ENCODE results near the gene TMEM204.
A peak's percentile ranks its signal among the peaks of the same experiment; 100 is the strongest.

TMEM204 gene

GRCh38 chr16:1523581-1524245, 9.8 kb upstream of the TMEM204 start:
- no peak for DNase-seq

DNA sequence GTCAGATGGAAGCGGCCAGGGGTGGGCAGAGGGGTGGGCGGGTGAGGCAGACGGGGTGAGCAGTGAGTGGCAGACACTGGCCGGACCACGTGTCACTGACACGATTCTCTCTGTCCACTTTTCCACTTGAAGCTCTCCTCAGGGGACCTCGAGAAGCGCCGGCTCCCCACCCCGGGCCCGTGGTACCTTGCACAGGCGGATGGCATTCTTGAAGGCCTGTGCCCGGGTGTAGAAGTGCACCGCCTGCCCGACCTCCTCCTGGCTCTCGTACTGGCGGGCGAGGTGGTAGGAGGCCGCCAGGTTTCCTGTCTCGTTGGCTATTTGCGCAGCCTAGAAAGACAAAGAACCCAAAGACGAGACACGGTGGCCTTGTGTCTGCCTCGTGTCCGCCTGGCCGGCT, 9.1 kb upstream of the TMEM204 start:
- DNase-seq = no peak

DNA sequence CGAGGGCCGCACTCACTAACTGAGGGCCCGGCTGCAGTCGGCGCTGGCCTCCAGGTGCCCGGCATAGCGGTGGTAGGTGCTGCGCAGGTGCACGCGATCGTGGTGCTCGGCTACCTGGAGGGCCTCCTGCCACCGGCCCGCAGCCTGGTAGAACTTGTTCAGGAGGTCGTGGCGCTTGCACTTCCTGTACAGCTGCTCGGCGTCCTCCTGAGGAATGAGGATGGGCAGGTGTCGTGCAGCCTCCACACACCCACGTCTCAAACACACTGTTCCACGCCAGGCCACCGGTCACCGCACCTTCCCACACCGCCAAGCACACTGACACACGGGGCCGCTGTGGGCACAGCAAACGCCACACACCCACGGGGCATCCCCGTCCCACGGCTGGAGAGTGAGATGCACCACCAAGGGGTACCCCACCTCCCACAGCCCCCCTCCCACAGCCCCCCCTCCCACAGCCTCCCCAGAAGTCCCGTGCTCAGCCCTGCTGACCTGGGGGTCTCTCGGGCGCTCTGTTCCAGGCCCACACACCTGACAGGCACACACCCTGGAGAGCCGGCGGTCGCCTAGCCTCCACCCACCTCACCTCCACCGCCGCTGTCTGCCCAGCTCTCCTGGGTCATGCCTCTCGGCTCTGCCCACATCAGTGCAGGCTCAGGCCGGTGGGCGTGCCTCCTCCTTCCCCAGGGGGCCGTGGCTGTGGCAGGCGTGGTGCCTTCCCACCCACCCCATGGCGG, 7.4 kb upstream of the TMEM204 start:
- DNase-seq = no peak

- DNase-seq = no peak
These were observed 6.6 kb upstream of the TMEM204 start for GRCh38 chr16:1526608-1527555.

GRCh38 chr16:1527836-1528811, 5.3 kb upstream of the TMEM204 start:
- no peak for DNase-seq

DNA sequence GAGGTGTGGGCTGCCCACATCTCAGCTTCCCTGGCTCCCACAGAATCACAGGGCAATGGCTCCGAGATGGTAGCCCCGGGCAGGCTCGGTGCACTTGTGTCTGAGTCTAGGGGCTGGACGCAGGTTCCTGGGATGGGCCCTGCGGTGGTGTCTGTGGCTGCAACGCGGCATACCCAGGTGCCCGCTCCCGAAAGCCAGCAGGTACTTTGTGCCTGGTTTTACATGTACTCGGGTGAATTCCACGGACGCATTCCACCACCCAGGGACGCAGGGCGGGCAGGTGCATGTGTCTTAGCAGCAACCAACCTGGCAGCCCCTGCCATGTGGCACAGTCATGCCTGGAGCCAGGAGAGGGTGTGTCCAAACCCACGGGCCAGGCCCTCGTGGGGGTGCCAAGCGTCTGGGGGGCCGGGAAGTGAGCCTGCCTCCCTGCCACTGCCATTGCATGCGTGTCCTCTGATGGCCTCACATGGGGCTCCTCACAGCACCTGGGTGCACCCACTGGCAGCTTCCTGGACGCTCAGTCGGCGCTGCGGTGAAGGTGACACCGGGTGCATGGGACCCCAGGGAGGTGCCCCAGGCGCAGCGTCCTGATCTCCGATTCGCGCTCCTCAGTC, 4.4 kb upstream of the TMEM204 start:
- DNase-seq = no peak

DNA sequence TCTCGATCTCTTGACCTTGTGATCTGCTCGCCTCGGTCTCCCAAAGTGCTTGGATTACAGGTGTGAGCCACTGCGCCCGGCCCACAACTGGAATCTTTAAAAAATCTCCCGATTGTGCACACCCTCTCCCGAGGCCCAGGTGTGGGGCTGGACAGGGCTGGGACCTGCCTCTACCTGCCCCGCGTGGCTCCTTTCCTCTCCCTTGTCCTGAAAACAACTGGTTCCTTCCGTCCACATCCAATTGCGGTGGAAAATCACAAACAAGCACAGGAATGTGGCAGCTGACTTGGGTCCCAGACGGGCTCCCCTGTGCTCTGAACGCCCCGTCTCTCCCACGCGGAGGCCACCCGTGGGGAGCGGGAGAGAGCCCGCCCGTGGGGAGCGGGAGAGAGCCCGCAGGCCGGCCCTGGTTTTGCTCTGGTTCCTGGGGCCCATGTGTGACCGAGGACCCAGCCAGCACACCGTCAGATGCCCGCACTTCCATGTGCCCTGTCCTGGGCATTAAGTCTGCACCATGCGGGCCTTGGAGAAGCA, 3.0 kb upstream of the TMEM204 start:
- DNase-seq = no peak

- DNase-seq = no peak
These were observed 2.4 kb upstream of the TMEM204 start for GRCh38 chr16:1530883-1531637.

DNA sequence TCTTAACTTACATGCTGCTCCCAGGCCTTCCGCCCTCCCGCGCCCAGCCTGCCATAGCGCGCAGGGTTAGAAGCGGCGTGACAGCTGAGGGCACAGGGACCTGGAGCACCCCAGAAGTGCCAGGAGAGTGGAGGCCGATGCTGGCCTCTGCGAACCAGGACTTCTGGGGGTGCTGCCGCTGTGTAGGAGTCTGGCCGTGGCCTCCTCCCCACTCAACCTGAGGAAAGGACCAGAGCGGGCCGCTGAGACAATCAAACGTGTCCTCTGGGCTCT, 1.9 kb upstream of the TMEM204 start:
- DNase-seq = no peak

GRCh38 chr16:1532081-1532760, 1.2 kb upstream of the TMEM204 start:
- no peak for DNase-seq

- DNase-seq = no peak
These were observed 695 bp upstream of the TMEM204 start for GRCh38 chr16:1532771-1533170.

DNA sequence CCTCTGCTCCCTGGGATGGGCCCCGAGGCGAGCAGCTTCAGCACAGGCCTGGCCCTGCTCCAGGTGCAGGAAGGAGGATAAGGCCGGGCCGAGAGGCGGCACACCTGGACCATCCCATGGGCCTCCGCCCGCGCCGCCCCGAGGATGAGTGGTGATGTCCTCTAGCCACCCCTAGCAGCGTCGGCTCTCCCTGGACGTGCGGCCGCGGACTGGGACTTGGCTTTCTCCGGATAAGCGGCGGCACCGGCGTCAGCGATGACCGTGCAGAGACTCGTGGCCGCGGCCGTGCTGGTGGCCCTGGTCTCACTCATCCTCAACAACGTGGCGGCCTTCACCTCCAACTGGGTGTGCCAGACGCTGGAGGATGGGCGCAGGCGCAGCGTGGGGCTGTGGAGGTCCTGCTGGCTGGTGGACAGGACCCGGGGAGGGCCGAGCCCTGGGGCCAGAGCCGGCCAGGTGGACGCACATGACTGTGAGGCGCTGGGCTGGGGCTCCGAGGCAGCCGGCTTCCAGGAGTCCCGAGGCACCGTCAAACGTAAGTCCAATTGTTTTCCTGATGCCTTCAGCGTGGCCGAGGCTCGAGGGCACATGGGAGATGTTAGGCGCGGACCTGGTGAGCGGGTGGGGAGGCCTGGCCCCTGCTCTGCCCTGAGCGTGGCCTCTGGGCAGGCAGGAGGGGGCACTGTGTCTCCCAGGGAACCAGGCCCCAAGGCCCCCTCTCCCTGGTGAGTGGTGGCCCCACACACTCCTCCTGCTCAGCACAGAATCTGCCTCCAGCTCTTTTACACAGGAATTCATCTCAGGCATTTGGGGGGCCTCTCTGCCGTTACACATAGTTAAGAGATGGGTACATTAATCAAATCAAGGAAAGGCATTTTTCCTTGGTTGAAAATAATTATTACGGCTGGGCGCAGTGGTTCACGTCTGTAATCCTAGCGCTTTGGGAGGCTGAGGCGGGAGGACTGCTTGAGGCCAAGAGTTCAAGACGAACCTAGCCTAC, 855 bp downstream of the TMEM204 start:
- no peak for DNase-seq

- DNase-seq = no peak
These were observed 2.2 kb downstream of the TMEM204 start for GRCh38 chr16:1535391-1536291.

GRCh38 chr16:1536601-1537000, 3.1 kb downstream of the TMEM204 start:
- DNase-seq = no peak

GRCh38 chr16:1537138-1537577, 3.7 kb downstream of the TMEM204 start:
- DNase-seq = no peak

GRCh38 chr16:1537763-1538289, 4.4 kb downstream of the TMEM204 start:
- DNase-seq = no peak

DNA sequence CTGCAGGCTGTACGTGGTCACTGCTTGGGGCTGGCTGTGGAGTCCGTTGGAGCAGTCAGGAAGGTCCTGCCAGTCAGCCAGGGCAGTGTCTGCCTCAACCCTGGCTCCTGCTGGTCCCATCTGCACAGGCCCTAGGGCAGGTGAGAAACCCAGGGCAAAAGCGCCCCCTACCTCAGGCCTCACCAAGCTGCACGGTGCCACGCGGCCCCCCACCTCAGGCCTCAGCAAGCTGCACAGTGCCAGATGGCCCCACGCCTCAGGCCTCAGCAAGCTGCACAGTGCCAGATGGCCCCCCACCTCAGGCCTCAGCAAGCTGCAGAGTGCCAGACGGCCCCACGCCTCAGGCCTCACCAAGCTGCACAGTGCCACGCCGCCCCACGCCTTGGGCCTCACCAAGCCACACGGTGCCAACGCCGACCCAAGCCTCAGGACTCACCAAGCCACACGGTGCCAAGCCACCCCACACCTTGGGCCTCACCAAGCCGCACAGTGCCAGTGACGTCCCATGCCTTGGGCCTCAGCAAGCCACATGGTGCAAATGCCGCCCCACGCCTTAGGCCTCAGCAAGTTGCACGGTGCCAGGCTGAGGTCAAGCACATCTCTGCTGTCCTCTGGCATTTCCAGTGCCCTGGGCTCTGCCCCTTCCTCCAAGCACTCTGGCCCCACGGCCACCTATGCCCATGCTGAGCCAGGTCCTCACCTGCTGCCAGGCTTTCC, 5.5 kb downstream of the TMEM204 start:
- DNase-seq = peak in 1 of 3 donors; percentile 21
